Rectal smooth muscle tissue (tissue), 1 donor: ENCODE measurements around the gene REV3L.

ENCODE experiments used
- H3K27ac ChIP-seq: one replicate; pipeline ENCODE4 v1.7.0; 2013; ENCODE audit warnings: low read depth, low read length, inconsistent platforms
- H3K27me3 ChIP-seq: one replicate; pipeline ENCODE4 v1.7.0; 2013; ENCODE audit warnings: low read length; ENCODE audit not compliant: control insufficient read depth, insufficient read depth
- H3K36me3 ChIP-seq: one replicate; pipeline ENCODE4 v1.7.0; 2013; ENCODE audit warnings: low read length; ENCODE audit not compliant: control insufficient read depth, insufficient read depth
- H3K4me1 ChIP-seq: one replicate; pipeline ENCODE4 v1.7.0; 2013; ENCODE audit warnings: low read length; ENCODE audit not compliant: control insufficient read depth, insufficient read depth
- H3K4me3 ChIP-seq: one replicate; pipeline ENCODE4 v1.7.0; 2013; ENCODE audit warnings: low read length
- H3K9ac ChIP-seq: one replicate; pipeline ENCODE4 v1.7.0; 2013; ENCODE audit warnings: low read length

The REV3L gene

DNA sequence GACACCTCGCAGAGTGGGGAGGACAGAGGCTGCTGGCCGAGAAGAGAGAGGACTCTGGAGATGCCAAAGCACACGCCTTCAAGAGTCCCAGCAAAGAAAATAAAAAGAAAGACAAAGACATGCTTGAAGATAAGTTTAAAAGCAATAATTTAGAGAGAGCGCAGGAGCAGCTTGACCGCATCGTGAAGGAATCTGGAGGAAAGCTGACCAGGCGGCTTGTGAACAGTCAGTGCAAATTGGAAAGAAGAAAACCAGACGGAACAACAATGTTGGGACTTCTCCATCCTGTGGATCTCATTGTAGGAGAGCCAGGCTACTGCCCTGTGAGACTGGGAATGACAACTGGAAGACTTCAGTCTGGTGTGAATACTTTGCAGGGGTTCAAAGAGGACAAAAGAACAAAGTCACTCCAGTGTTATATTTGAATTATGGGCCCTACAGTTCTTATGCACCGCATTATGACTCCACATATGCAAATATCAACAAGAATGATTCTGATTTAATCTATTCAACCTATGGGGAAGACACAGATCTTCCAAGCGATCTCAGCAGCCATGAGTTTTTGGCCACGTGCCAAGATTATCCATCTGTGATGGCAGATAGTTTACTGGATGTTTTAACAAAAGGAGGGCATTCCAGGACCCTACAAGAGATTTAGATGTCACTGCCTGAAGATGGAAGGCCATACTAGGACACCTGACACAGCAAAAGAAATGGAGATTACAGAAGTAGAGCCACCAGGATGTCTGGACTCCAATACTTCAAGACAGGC is 52.2 kb downstream of the REV3L start:
- no peaks in the 10 kb centered on the region for H3K27me3 ChIP-seq
- no peak overlapping the region for H3K4me3 ChIP-seq

DNA sequence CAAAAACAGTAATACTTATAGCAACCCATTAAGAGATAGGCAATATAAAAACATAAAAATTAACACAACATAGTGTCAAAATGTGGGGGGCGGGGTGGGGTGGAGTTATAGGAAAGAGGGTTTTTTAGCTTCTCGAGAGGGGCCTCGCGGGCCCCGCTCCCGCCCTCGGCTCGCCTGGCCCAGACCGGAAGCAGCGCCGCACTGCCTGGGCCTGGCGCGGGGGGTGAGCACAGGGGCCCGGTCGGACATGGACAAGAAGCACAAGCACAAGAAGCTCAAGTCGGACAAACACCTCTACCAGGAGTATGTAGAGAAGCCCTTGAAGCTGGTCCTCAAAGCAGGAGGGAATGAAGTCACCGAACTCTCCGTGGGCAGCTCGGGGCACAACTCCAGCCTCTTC is 53.4 kb downstream of the REV3L start:
- H3K4me1 ChIP-seq = peaks cover 25% of the 10 kb centered on the region
- H3K4me3 ChIP-seq = no peak overlapping the region
- no peaks in the 10 kb centered on the region for H3K36me3 ChIP-seq
- peak overlapping the region; percentile 70 for H3K27ac ChIP-seq
- H3K27me3 ChIP-seq = no peaks in the 10 kb centered on the region
- no peak overlapping the region for H3K9ac ChIP-seq

More for the DNA sequence above, 52.2 kb downstream of the REV3L start:
- peak overlapping the region; percentile 70 for H3K27ac ChIP-seq
- H3K9ac ChIP-seq = no peak overlapping the region
- peaks cover 24% of the 10 kb centered on the region for H3K4me1 ChIP-seq
- H3K36me3 ChIP-seq = no peaks in the 10 kb centered on the region

- H3K4me1 ChIP-seq = peaks cover 28% of the 10 kb centered on the region
Measured at GRCh38 chr6:111428811-111429210, 54.2 kb downstream of the REV3L start.

GRCh38 chr6:111427341-111428116 is 55.5 kb downstream of the REV3L start:
- H3K4me1 ChIP-seq = peaks cover 34% of the 10 kb centered on the region
- no peaks in the 10 kb centered on the region for H3K27me3 ChIP-seq
- H3K4me3 ChIP-seq = peak overlapping the region; percentile 19
- H3K36me3 ChIP-seq = no peaks in the 10 kb centered on the region
- peak overlapping the region; percentile 63 for H3K27ac ChIP-seq
- no peak overlapping the region for H3K9ac ChIP-seq

More at GRCh38 chr6:111428811-111429210, 54.2 kb downstream of the REV3L start:
- Histone ChIP-seq H3K27me3 (no peaks in the 10 kb centered on the region), H3K4me3 (no peak overlapping the region), H3K36me3 (no peaks in the 10 kb centered on the region), H3K9ac (no peak overlapping the region), H3K27ac (peak overlapping the region; percentile 44)

DNA sequence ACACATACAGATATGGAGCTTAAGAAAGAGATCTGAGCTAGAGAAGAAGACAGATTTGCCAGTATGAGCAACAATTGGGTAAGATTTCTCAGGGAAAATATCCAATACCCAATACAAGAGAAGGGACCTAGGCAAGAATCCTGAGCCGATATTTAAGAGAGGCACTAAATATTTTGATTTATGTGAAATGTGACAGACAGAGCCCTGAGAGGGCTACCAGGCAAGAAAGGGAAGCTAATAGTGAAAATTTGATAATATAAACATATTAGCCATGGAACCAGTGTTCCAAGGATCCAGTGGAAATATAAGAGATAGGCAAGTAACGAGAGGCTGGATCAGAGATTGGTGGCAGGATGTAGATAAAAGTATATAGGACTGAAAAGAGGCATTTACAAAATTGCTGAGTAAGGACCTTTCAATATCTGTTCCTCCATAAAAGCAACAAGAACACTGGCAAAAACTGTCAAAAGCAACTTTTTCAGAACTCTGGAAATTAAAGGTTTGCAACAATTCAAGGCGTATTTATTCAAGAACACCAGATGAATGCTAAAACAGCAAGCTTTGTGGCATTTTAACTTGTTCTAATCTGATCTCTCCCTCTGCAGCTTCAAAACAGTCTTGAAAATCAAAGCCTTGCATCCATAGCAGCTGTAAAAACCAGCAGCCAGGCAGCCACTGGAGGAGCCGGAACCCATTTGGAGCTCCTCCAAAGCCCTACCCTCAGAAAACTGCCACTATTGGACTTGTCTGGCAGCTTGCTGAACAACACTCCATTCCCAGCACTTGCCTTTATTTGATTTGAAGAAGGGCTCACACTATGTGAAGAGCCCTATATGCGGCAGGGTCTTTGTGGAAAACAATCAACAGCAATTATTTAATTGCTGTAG is 58.8 kb downstream of the REV3L start:
- Histone ChIP-seq H3K36me3 (no peaks in the 10 kb centered on the region), H3K4me3 (no peak overlapping the region), H3K4me1 (peaks cover 33% of the 10 kb centered on the region), H3K9ac (no peak overlapping the region), H3K27me3 (no peaks in the 10 kb centered on the region), H3K27ac (peak overlapping the region; percentile 15)

DNA sequence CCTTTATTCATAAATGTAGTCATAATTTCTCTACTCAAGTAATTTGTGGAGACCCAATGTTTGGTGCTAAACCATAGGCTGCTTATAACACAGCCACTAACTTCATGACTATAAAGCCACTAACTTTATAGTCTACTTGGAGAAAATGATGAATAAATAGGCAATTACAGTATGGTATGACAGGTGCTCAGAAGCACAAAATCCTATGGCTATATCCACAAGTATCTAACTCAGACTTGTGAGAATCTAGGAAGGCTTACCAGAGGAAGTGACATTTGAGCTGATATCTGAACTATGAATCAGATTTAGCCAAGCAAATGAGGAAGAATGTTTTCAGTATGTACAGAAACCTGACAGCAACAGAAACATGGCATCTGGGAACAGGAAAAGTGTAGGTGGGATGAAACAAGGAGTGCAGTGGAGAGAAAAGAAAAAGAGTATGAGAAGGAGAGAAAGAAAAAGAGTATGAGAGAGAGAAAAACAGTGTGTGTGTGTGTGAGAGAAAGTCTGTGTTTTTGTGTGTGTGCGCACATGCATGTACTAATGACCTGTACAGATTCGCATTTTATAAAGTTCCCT is 59.9 kb downstream of the REV3L start:
- Histone ChIP-seq H3K36me3 (no peaks in the 10 kb centered on the region), H3K4me1 (peaks cover 41% of the 10 kb centered on the region)

DNA sequence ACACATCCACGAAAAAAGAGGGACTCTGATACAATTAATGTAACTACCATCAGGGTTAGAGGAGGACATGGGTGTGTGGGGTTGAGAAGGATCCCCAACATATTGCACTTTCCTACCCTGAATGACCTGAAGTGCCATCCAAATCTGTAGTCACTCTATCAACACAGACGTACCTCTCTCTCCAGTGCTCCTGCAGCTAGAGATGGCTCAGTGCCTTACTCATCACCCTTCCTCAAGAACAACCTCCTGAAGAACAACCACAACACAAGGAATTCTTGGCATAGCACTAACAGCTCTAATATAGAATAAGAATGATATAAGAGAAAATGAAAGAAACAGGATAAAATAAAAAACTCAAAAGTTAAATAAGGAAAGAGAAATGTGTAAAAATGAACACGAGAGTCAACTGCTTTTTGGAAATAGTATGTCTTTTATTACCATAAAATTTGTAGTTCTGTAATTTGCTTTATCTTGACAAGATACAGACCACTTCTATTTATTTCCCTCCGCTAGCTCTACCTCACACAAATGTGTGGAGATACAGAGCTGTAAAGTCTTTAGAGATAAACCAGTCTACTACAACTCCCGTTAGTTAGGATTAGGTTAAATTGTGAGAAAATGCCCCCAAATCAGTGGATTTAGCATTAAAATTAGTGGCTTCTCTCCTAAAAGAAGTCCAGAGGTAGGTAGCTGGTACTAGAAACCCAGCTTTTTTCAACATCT is 63.9 kb downstream of the REV3L start:
- Histone ChIP-seq H3K4me3 (no peak overlapping the region), H3K4me1 (peaks cover 42% of the 10 kb centered on the region), H3K27ac (peak overlapping the region; percentile 53), H3K9ac (no peak overlapping the region), H3K27me3 (no peaks in the 10 kb centered on the region), H3K36me3 (peaks cover 3% of the 10 kb centered on the region)

More for the DNA sequence above, 59.9 kb downstream of the REV3L start:
- no peak overlapping the region for H3K4me3 ChIP-seq
- H3K9ac ChIP-seq = no peak overlapping the region
- peak overlapping the region; percentile 34 for H3K27ac ChIP-seq
- no peaks in the 10 kb centered on the region for H3K27me3 ChIP-seq

DNA sequence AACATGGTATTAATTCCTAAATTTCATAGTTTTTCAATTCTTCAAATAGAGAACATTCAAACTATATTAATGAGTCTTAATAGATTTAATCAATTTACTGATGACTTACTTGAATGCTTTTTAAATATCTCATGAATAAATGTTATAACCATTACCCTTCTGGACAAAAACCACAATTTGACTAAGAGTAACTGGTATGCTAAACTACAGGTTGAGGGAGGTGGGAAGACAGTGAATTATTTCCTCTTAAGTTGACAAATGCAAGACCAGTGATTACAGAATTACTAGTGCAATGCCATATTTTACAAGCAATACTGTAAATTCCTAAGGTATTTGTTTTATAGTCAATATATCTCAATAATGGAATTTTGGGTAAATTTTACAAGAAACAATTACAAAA is 65.1 kb downstream of the REV3L start:
- Histone ChIP-seq H3K27me3 (no peaks in the 10 kb centered on the region), H3K9ac (no peak overlapping the region), H3K4me3 (no peak overlapping the region), H3K4me1 (peaks cover 34% of the 10 kb centered on the region), H3K27ac (no peak overlapping the region), H3K36me3 (peaks cover 3% of the 10 kb centered on the region)

DNA sequence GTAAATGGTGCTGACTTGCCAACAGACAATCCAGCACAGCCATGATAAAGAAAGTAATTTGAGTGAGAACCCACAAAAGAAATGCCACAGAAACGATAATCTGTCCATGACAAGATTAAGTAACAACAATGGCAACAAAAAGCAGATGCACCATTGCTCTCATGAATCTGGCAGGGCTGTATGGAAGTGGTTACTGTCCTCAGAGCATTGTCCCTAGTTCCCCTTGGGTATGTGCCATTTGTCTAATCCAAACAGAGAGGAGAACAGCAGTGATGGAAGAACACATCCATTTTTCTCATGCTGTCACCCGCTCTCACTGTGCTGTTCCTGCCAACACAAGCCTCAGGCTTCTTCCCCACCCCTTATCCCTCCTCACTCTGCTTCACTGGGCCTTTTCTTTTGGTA is 65.8 kb downstream of the REV3L start:
- Histone ChIP-seq H3K4me3 (peak overlapping the region; percentile 16), H3K27me3 (no peaks in the 10 kb centered on the region), H3K4me1 (peaks cover 34% of the 10 kb centered on the region), H3K27ac (peak overlapping the region; percentile 16), H3K9ac (no peak overlapping the region), H3K36me3 (peaks cover 3% of the 10 kb centered on the region)

DNA sequence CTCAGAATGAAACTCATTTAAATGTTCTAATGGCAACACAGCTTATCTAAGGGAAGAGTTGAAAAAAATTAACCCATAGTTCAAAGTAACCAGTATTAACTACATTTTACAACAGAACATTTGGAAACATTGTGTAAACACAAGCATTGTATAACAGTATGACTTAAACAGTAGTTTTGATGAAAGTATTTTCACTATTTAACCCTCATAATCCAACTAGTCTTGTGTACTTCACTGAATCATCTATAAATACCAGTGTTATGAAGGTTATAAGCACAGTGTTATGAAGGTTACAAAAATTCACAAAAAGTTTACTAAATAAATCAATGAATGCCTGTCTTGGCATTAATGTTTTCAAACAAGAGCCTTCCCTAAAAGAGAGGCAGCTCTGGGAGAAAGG is 66.5 kb downstream of the REV3L start:
- no peak overlapping the region for H3K4me3 ChIP-seq
- H3K27ac ChIP-seq = peak overlapping the region; percentile 16
- H3K9ac ChIP-seq = no peak overlapping the region
- H3K36me3 ChIP-seq = peaks cover 3% of the 10 kb centered on the region
- H3K27me3 ChIP-seq = no peaks in the 10 kb centered on the region
- H3K4me1 ChIP-seq = peaks cover 34% of the 10 kb centered on the region

GRCh38 chr6:111414373-111414772 is 68.6 kb downstream of the REV3L start:
- Histone ChIP-seq H3K27ac (no peak overlapping the region), H3K4me3 (no peak overlapping the region), H3K4me1 (peaks cover 27% of the 10 kb centered on the region), H3K36me3 (peaks cover 3% of the 10 kb centered on the region), H3K9ac (no peak overlapping the region), H3K27me3 (no peaks in the 10 kb centered on the region)
